Tibial nerve (tissue), 4 donors: ENCODE results near the gene RHBG.

Source experiments
- CTCF ChIP-seq, 5 experiments: fragments of 200-600 bp in 3 of 5; fragments of 450-650 bp in 2 of 5; sonication (generic) in 3 of 5; IDR thresholded peaks; one replicate each; pipeline ENCODE4 v1.5.1; 2016 to 2019; ENCODE audit warnings: antibody characterized with exemption in 5 of 5, mild to moderate bottlenecking in 3 of 5, moderate library complexity in 2 of 5
- EP300 ChIP-seq, 2 donors: sonication (generic); formaldehyde crosslinking; IDR thresholded peaks; one replicate each; pipeline ENCODE4 v1.6.1; 2017; ENCODE audit warnings: antibody characterized with exemption in 2 of 2, mild to moderate bottlenecking in 1 of 2
- POLR2A ChIP-seq, 2 donors: fragments of 450-650 bp; IDR thresholded peaks; one replicate each; pipeline ENCODE4 v1.6.1; 2017; ENCODE audit warnings: antibody characterized with exemption in 2 of 2, mild to moderate bottlenecking in 2 of 2, moderate library complexity in 2 of 2

DNA sequence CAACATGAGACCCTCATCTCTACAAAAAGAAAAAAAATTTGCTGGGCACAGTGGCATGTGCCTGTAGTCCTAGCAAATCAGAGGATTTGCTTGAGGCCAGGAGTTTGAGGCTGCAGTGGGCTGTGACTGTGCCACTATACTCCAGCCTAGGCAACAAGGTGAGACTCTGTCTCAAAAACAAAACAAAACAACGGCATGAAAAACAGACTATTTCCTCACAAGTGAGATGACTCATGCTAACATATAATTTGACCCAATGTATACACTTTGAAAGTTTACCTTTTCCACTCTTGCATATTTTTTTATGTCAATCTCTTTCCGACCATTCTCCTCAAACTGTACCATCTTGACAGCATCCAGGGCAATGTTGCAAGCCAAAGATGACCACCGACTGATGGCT is 48.5 kb upstream of the RHBG start:
- TF ChIP-seq CTCF (IDR thresholded peaks at IDR 0.05), result no peak
- TF ChIP-seq POLR2A (IDR thresholded peaks at IDR 0.05), result no peak
- TF ChIP-seq EP300 (IDR thresholded peaks at IDR 0.05), result no peak
